GM21529 (cell line): Measurements from ENCODE around the gene SPANXD.
"Not testable (repeated sequence)": the region's sequence is repeated elsewhere in the genome, so short reads cannot be mapped to it uniquely, and the experiment has no call there.

Experiments
- ATAC-seq: cut with Tn5 transposase; IDR thresholded peaks from one replicate; pipeline ENCODE4 v1.9.1; 2021; ENCODE audit not compliant: unreplicated experiment

Gene SPANXD, protein sequence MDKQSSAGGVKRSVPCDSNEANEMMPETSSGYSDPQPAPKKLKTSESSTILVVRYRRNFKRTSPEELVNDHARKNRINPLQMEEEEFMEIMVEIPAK

DNA sequence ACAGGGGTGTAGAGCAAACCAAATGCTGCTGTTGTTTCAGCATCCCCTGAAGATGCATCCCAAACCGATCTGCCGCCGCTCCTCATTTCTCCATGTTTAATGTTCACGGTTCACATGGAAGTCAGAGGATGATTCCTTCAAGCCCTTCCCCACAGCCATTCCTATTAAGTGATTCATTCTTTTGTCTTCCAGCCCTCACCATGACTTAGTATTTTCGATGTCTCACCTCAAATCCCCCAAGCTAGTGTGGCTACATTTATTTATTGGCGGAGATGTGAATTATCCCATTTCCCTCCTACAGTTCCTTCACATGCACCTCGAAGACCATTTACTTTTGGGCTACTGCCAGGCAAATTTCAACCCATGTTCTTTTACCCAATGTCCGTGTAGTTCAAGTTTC, at the start of gene SPANXD:
Gene SPANXD (minus strand): TSS at position 101 of the 400 bp plus-strand sequence. CDS start 334 bp downstream, outside the sequence.
- ATAC-seq, result not testable (repeated sequence)

DNA sequence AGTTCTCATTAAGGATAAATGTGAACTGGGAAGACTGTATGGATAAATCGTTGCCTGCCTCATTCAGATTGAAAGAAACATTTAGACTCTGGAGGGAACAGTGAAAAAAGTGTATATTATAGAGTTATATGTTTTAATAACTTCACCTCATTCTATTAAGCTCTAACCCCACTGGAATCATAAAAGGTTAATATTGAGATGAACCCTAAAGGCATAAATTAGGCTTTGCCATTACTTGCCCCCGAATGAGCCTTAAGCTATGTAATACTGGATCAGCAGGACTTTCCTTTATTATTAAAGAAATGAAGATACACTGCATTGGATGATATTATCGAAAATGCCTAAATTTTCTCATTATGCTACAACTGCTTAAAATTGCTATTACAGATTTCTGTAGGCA, 44.1 kb upstream of the SPANXD start:
- ATAC-seq, result no peak

DNA sequence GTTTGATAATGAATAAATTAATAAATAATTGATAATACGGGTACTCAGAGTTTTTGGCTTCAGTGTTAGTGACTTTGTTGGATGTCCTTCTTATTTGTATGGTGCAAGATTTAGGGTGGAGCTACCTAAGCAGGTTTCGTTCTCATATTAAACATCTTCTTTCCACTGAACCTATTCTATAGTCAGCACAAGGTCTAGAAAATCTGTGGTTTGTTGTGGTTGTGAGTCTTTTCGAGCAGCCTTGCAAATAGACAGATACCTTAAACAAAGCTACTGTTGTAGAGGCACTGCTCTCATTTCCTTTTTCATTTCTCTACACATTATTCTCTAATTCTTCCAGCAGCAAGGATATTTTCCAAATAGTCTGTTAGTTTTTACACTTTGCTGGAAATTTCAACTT, 38.1 kb upstream of the SPANXD start:
- ATAC-seq, result no peak

DNA sequence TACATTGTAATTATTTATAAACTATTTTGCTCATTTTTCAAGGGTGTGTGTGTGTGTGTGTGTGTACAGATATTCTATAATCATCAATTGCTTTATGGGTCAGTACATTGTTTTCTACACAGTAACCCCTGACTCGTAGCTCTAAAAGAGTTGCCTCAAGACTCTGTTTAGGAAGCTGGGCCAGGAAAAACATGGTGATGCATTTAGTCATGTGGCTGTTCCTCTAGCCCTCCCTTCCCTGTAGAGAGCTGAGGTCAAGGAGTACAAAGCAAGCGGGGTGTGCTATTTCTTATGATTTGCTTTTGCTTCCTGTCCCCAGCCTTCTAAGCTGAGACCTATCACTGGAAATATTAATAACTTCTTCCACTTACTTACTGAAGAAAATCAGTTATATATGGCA, 34.8 kb upstream of the SPANXD start:
- no peak for ATAC-seq

DNA sequence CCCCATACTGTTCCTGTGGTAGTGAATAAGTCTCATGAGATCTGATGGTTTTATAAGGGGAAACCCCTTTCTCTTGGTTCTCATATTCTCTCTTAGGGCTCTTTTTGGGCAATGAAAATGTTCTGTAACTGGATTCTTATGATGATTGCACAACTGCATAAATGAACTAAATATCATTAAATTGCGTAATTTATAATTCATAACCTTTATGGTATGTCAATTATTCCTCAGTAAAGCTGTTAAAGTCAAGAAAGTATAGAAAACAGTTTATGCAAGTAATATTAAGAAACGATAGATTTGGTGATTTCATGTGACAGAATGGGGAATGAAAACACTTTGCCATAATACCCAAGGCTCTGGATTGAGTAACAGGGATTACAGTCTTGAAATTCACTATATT, 33.5 kb upstream of the SPANXD start:
- ATAC-seq, result no peak

DNA sequence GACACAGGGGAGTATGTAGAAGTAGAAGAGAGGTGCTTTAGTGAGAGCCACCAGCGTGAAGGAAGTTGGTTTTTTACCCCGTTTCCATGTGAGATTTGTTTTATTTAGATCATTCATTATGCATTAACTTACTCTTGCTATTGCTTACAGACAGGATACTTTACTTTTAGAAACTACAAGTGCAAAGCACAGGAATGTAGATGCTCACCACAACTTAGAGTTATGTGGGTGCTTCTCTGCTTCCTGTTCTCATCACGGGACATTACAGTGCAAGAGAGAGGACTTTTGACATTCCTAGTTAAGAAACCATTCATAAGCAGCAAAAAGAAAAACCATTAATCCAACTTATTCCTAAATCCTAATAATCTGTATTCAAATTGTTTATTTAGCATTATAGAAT, 25.6 kb upstream of the SPANXD start:
- no peak for ATAC-seq

DNA sequence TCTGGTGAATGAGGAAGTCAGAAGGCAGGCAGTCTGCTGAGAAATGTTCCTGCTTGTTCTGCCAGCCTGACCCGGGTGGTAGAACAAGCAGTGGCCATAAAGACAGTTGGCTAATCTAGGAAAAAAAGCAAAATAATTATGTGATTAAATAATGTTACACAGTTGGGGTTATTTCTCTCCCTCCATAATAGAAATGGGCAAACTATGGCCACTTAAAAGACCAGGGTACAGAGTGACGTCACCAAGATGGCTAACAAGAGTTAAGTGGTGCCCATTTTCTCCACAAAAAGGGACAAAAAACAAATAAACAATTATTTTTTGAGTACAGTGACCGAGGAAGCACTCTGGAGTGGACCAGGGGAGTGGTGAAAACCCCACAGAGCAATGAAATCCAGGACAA, 16.1 kb upstream of the SPANXD start:
- no peak for ATAC-seq

DNA sequence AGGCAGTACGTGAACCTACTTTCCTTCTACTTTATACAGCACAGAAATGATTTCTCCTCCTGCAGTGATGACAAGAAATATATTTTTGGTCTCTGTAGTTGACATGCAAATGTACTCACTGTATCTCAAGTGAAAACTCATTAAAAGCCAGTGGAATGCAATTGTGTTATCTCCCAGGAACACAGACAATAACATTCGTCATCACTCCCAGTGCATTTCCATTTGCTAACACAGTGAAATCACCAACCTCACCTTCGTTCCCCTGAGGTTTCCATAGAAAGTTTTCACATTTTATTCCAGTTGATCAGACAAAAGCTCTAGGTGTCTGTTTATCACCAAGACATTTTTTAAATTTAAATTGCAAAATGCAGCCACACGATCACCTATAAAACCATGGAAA, 2.5 kb upstream of the SPANXD start:
- ATAC-seq, result no peak

DNA sequence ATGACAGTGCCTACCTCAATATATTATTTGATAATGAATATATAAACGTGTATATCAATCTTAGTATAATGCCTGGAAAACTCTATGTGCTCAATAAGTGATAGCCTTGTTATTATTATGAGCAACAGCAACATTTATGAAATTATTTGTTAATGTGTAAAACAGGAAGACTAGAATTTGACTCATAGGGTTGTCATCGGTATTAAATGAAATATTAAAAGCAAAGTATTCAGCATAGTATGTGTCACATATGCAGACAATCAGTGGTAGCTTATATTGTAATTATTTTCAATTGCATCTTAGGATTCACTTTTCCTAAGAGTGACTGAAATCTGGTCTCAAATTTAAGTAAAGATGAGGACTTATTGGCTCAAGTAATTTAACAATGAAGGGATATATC, 24.6 kb downstream of the SPANXD start:
- ATAC-seq, result no peak

DNA sequence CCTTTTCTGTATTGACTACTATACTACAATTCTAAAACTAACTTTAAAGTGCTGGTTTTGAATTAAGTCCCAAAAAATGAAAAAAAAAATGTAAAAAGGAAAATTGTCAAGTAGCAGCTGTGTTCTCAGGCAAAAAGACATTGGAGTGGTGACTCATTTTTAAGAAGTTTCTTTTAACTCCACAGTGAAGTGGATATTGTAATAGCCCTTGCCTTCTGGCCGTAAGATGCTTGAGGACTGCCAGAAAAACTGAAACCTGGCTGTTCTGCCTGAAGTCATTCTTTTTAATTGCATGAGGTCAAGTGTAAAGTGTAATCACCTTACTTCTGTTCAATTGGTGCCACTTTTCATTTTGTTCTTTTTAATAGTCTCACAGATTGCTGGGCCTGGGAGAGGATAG, 28.9 kb downstream of the SPANXD start:
- no peak for ATAC-seq

DNA sequence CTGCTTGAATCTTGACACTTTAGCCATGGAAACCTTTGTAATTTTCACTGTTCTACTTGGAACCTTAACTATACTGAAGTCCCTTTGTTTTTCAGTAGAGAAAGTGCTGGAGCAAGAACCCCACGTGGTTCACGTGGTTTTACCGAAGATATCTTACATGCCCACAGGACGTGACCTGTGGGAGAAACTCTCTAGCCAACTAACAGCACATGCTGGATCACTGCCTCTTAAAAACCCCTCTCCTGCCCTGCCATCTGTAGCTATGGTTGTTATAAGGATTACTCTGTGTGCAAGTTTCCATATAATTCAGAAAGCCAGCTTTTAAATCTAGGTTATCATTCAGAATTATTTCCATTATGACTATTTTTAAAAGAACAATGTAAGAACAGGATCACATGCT, 30.2 kb downstream of the SPANXD start:
- ATAC-seq, result no peak

DNA sequence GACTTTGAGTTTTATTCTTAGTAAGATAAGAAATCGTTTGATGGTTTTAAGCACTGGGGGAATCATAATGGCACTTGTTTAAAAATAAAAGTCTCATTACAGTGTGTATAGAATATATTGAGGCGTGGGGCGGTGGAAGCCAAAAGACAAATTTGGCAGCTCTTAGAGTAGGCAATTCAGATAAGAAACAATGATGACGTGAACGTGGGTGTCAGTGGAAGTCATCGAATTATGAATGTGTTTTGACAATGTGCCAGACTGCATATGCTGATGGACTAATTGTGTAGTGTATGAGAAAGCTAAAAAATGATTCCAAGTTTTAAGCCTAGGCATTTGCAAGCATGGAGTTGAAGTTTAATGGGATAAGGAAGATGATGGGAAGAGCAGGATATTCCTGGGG, 35.8 kb downstream of the SPANXD start:
- no peak for ATAC-seq

DNA sequence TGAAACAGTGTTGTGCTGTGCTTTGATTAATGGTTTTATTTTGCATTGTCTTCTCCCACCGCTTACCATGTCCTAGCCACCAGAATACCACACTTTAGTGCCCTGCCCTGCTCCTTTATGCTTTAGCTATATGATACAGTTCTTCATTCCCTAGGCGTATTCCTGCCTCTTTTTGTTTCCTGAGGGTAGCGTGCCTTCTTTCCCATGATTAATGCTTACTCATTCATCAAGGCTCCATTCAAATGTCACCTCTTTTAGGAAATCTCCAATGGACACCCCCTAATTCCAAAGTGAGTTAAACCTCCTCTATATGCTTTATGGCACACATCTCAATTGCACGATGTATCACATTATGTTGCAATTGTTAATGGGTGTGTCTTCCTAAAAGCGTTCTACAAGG, 46.3 kb downstream of the SPANXD start:
- no peak for ATAC-seq
